Spinal cord (tissue), 4 donors: Measurements from ENCODE around the gene RABAC1. TPM values are rescaled to one million over a fixed set of nuclear protein-coding genes. Genes with fewer than 3 reads are reported as not detected.

Experiments used
- polyA plus RNA-seq, 2 donors: library from polyadenylated mRNA; unstranded; fragments of 120-200 nt; gene quantifications; one replicate each; pipeline ENCODE4 v1.2.1, GENCODE V29; 2013; ENCODE audit not compliant: insufficient read length in 2 of 2
- total RNA-seq, 2 donors: library from RNA; depleted of rRNA in 1 of 2; stranded (reverse); fragments of 120-200 nt in 1 of 2; fragments of >200 nt in 1 of 2; gene quantifications; one replicate each; pipeline versions ENCODE4 v1.2.3 to v1.2.4, GENCODE V29; 2013 to 2014

Gene RABAC1
- total and polyA plus RNA-seq, 4 donors = 98.0 to 202 (median 182) TPM

Other genes with a start within 250 kb of the RABAC1 start
- 1 to 10 TPM in 1 of 2 donors, under 1 TPM in 1; 0.33 to 5.7 TPM for gene CEACAM6, start 203.8 kb downstream of the RABAC1 start, total RNA-seq
- gene CEACAM6, start 203.8 kb downstream of the RABAC1 start, polyA plus RNA-seq = under 1 TPM; 0.10 to 0.23 TPM
- 1 to 10 TPM in 1 of 2 donors, not detected in 1; 1.9 TPM for gene CEACAM3, start 162.7 kb downstream of the RABAC1 start, total RNA-seq
- gene CEACAM3, start 162.7 kb downstream of the RABAC1 start, polyA plus RNA-seq = not detected
- not detected for gene LYPD4, start 114.6 kb downstream of the RABAC1 start, total RNA-seq
- gene LYPD4, start 114.6 kb downstream of the RABAC1 start, polyA plus RNA-seq = not detected
- not detected for gene DMRTC2, start 114.3 kb downstream of the RABAC1 start, total RNA-seq
- not detected for gene DMRTC2, start 114.3 kb downstream of the RABAC1 start, polyA plus RNA-seq
- gene RPS19, start 99.1 kb downstream of the RABAC1 start, total RNA-seq = 1,000 to 10,000 TPM in 1 of 2 donors, 100 to 1,000 TPM in 1; 241 to 2,284 TPM
- 1,000 to 10,000 TPM; 1,361 to 1,379 TPM for gene RPS19, start 99.1 kb downstream of the RABAC1 start, polyA plus RNA-seq
- gene CD79A, start 82.0 kb downstream of the RABAC1 start, total RNA-seq = under 1 TPM; 0.22 to 0.59 TPM
- under 1 TPM in 1 of 2 donors, not detected in 1; 0.44 TPM for gene CD79A, start 82.0 kb downstream of the RABAC1 start, polyA plus RNA-seq
- 10 to 100 TPM; 17.3 to 27.0 TPM for gene ARHGEF1, start 76.1 kb downstream of the RABAC1 start, total RNA-seq
- 100 to 1,000 TPM in 1 of 2 donors, 10 to 100 TPM in 1; 75.5 to 113 TPM for gene ARHGEF1, start 76.1 kb downstream of the RABAC1 start, polyA plus RNA-seq
- gene ERFL, start 30.9 kb downstream of the RABAC1 start, total RNA-seq = under 1 TPM in 1 of 2 donors, not detected in 1; 0.11 TPM
- 1 to 10 TPM in 1 of 2 donors, under 1 TPM in 1; 0.78 to 1.3 TPM for gene ERFL, start 30.9 kb downstream of the RABAC1 start, polyA plus RNA-seq
- 100 to 1,000 TPM in 1 of 2 donors, 10 to 100 TPM in 1; 85.0 to 434 TPM for gene ATP1A3, start 34.9 kb upstream of the RABAC1 start, total RNA-seq
- gene ATP1A3, start 34.9 kb upstream of the RABAC1 start, polyA plus RNA-seq = 100 to 1,000 TPM; 643 to 704 TPM
- gene GRIK5, start 110.9 kb upstream of the RABAC1 start, total RNA-seq = 10 to 100 TPM; 13.1 to 21.6 TPM
- 10 to 100 TPM; 74.8 to 83.2 TPM for gene GRIK5, start 110.9 kb upstream of the RABAC1 start, polyA plus RNA-seq
- 10 to 100 TPM in 1 of 2 donors, 1 to 10 TPM in 1; 7.6 to 10.7 TPM for gene ZNF574, start 116.8 kb upstream of the RABAC1 start, total RNA-seq
- gene ZNF574, start 116.8 kb upstream of the RABAC1 start, polyA plus RNA-seq = 10 to 100 TPM; 17.2 to 19.4 TPM
- 1 to 10 TPM; 1.2 to 2.9 TPM for gene POU2F2, start 173.1 kb upstream of the RABAC1 start, total RNA-seq
- 10 to 100 TPM; 17.9 to 20.6 TPM for gene POU2F2, start 173.1 kb upstream of the RABAC1 start, polyA plus RNA-seq